HG03432 (cell line): Measurements from ENCODE around the gene HELZ.
"Not testable (repeated sequence)": the region's sequence is repeated elsewhere in the genome, so short reads cannot be mapped to it uniquely, and the experiment has no call there.

Source experiments
- ATAC-seq: cut with Tn5 transposase; IDR thresholded peaks from one replicate; pipeline ENCODE4 v1.9.1; 2021; ENCODE audit warnings: mild to moderate bottlenecking, moderate library complexity; ENCODE audit not compliant: unreplicated experiment

Gene HELZ

GRCh38 chr17:67123699-67124098, 121.3 kb downstream of the HELZ start:
- ATAC-seq = no peak

- no peak for ATAC-seq
Observed at GRCh38 chr17:67121316-67121891, 123.6 kb downstream of the HELZ start.

GRCh38 chr17:67119102-67119501, 125.9 kb downstream of the HELZ start:
- ATAC-seq = no peak

GRCh38 chr17:67116045-67116575, 128.9 kb downstream of the HELZ start:
- no peak for ATAC-seq

- no peak for ATAC-seq
Observed at GRCh38 chr17:67115401-67115800, 129.6 kb downstream of the HELZ start.

- no peak for ATAC-seq
Observed at GRCh38 chr17:67113486-67113885, 131.5 kb downstream of the HELZ start.

GRCh38 chr17:67111808-67112207, 133.2 kb downstream of the HELZ start:
- ATAC-seq = no peak

GRCh38 chr17:67111327-67111726, 133.7 kb downstream of the HELZ start:
- ATAC-seq = no peak

GRCh38 chr17:67110619-67111018, 134.4 kb downstream of the HELZ start:
- no peak for ATAC-seq

GRCh38 chr17:67109111-67109510, 135.9 kb downstream of the HELZ start:
- ATAC-seq = no peak

GRCh38 chr17:67107811-67108775, 136.9 kb downstream of the HELZ start:
- no peak for ATAC-seq

GRCh38 chr17:67107171-67107570, 137.8 kb downstream of the HELZ start:
- no peak for ATAC-seq

GRCh38 chr17:67105213-67105612, 139.8 kb downstream of the HELZ start:
- ATAC-seq = no peak

- ATAC-seq = not testable (repeated sequence)
Observed at GRCh38 chr17:67104641-67105040, 140.4 kb downstream of the HELZ start.

- ATAC-seq = no peak
Observed at GRCh38 chr17:67098006-67098405, 147.0 kb downstream of the HELZ start.

- ATAC-seq = no peak
Observed at GRCh38 chr17:67096609-67097008, 148.4 kb downstream of the HELZ start.

GRCh38 chr17:67095803-67096202, 149.2 kb downstream of the HELZ start:
- ATAC-seq = no peak

- not testable (repeated sequence) for ATAC-seq
Observed at GRCh38 chr17:67095291-67095690, 149.7 kb downstream of the HELZ start.

GRCh38 chr17:67093348-67093747, 151.6 kb downstream of the HELZ start:
- ATAC-seq = no peak

- not testable (repeated sequence) for ATAC-seq
Observed at GRCh38 chr17:67092710-67093109, 152.3 kb downstream of the HELZ start.

- ATAC-seq = no peak
Observed at GRCh38 chr17:67092291-67092690, 152.7 kb downstream of the HELZ start.

- no peak for ATAC-seq
Observed at GRCh38 chr17:67090341-67090740, 154.7 kb downstream of the HELZ start.
